Bronchial epithelial cell (primary cell): ENCODE results near the gene RCBTB1. TPM values are rescaled to one million over a fixed set of nuclear protein-coding genes. Genes with fewer than 3 reads are reported as not detected.

ENCODE experiments used
- DNase-seq: peaks from one replicate; pipeline ENCODE4 v3.0.0-alpha.2; 2010; ENCODE audit warnings: low read depth
- FAIRE-seq: peaks from 2 replicates; lab custom pipeline; 2011; peaks lifted over from hg19 to GRCh38; lab: Jason Lieb, UNC
- H3K27me3 ChIP-seq: 2 replicates; pipeline ENCODE4 v1.5.1; 2011; ENCODE audit warnings: low read length; ENCODE audit not compliant: control insufficient read depth, insufficient read depth
- H3K36me3 ChIP-seq: 2 replicates; pipeline ENCODE4 v1.5.1; 2011; ENCODE audit warnings: low read length; ENCODE audit not compliant: control insufficient read depth, insufficient read depth
- H3K4me3 ChIP-seq: 2 replicates; pipeline ENCODE4 v1.5.1; 2011; ENCODE audit warnings: mild to moderate bottlenecking, low read depth, low read length, control low read depth
- total RNA-seq: library from RNA; depleted of rRNA; stranded (reverse); fragments of >200 nt; gene quantifications from 2 replicates; pipeline ENCODE4 v1.2.1, GENCODE V29; 2014
- TF ChIP-seq, protein P1 (sequence below): IDR thresholded peaks from 2 replicates; pipeline ENCODE4 v1.5.1; 2011; ENCODE audit warnings: mild to moderate bottlenecking, moderate library complexity, low read length, control low read depth, inconsistent platforms; ENCODE audit not compliant: insufficient read depth, severe bottlenecking

RCBTB1 gene
- total RNA-seq, 1 donor from 2014 or later: 21.3 TPM

- H3K36me3 ChIP-seq: no peaks in the 10 kb centered on the region
- H3K4me3 ChIP-seq: no peak overlapping the region
- DNase-seq: no peak
These were observed 51.6 kb downstream of the RCBTB1 start for GRCh38 chr13:49533591-49534269.

GRCh38 chr13:49533011-49533410 is 52.3 kb downstream of the RCBTB1 start:
- TF ChIP-seq, protein P1, sequence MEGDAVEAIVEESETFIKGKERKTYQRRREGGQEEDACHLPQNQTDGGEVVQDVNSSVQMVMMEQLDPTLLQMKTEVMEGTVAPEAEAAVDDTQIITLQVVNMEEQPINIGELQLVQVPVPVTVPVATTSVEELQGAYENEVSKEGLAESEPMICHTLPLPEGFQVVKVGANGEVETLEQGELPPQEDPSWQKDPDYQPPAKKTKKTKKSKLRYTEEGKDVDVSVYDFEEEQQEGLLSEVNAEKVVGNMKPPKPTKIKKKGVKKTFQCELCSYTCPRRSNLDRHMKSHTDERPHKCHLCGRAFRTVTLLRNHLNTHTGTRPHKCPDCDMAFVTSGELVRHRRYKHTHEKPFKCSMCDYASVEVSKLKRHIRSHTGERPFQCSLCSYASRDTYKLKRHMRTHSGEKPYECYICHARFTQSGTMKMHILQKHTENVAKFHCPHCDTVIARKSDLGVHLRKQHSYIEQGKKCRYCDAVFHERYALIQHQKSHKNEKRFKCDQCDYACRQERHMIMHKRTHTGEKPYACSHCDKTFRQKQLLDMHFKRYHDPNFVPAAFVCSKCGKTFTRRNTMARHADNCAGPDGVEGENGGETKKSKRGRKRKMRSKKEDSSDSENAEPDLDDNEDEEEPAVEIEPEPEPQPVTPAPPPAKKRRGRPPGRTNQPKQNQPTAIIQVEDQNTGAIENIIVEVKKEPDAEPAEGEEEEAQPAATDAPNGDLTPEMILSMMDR: no peak
- Histone ChIP-seq H3K4me3 (no peak overlapping the region), H3K36me3 (no peaks in the 10 kb centered on the region), H3K27me3 (no peaks in the 10 kb centered on the region)
- no peak for DNase-seq
- FAIRE-seq: no peak

More at GRCh38 chr13:49533591-49534269, 51.6 kb downstream of the RCBTB1 start:
- H3K27me3 ChIP-seq: no peaks in the 10 kb centered on the region
- TF ChIP-seq, protein P1: no peak
- FAIRE-seq: no peak

DNA sequence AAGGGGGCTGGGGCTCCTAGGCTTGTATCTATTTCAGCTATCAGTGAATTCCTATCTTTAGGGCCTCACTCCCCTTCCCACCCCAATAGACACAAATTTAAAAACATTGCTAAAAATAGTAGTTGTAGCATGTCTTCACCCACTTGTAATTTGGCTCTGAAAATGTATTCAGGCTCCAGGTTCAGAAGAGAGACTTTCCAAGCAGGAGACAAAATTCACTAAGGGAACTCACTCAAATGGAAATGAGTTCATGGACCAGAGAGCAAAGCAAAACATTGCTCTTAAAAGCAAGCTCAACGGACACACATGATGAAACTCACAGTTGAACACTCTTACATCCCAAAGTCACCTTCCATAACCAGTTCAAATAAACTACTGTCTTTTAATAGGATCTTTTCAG is 52.8 kb downstream of the RCBTB1 start:
- Histone ChIP-seq H3K36me3 (no peaks in the 10 kb centered on the region), H3K27me3 (no peaks in the 10 kb centered on the region), H3K4me3 (no peak overlapping the region)
- DNase-seq (no peak), FAIRE-seq (no peak)
- TF ChIP-seq, protein P1: no peak

GRCh38 chr13:49530457-49530856 is 54.9 kb downstream of the RCBTB1 start:
- H3K4me3 ChIP-seq: no peak overlapping the region
- TF ChIP-seq, protein P1: no peak
- H3K36me3 ChIP-seq: no peaks in the 10 kb centered on the region
- no peaks in the 10 kb centered on the region for H3K27me3 ChIP-seq
- DNase-seq (no peak), FAIRE-seq (no peak)

GRCh38 chr13:49528161-49528560 is 57.2 kb downstream of the RCBTB1 start:
- DNase-seq: no peak
- Histone ChIP-seq H3K36me3 (no peaks in the 10 kb centered on the region), H3K4me3 (no peak overlapping the region), H3K27me3 (no peaks in the 10 kb centered on the region)
- no peak for FAIRE-seq
- TF ChIP-seq, protein P1: no peak

DNA sequence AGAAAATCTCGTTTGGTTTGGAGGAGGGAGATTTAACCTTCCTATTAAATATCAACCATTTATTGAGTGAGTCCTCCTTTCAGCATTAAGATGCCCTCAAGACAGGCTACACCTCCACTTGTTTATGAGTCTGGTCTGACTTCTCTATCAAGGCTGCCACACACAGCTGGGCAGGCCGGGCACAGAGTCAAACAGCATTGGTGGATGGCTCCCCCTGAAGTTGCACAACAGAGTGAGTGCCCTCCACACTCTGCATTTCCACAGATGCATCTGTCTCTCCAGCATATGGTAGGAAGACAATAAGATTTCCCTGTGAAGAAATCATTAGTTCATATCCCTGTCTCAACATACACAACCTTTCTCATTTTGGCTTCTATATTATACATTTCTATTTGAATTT is 58.2 kb downstream of the RCBTB1 start:
- FAIRE-seq: no peak
- Histone ChIP-seq H3K36me3 (no peaks in the 10 kb centered on the region), H3K4me3 (no peak overlapping the region), H3K27me3 (no peaks in the 10 kb centered on the region)
- DNase-seq: no peak
- TF ChIP-seq, protein P1: no peak
